Daoy (cell line): ENCODE measurements around the gene C16orf96. TPM values are rescaled to one million over a fixed set of nuclear protein-coding genes. Genes with fewer than 3 reads are reported as not detected.
A peak's percentile ranks its signal among the peaks of the same experiment; 100 is the strongest.

ENCODE experiments used
- DNase-seq: peaks from one replicate; pipeline ENCODE4 v3.0.0-alpha.2; 2015; ENCODE audit warnings: low read depth
- total RNA-seq: library from RNA; depleted of rRNA; stranded (reverse); fragments of >200 nt; shearing (Covaris generic); gene quantifications from 2 replicates; pipeline ENCODE4 v1.2.3, GENCODE V29; 2014; rRNA removed

Gene C16orf96
- not detected in 2 replicates for total RNA-seq

DNA sequence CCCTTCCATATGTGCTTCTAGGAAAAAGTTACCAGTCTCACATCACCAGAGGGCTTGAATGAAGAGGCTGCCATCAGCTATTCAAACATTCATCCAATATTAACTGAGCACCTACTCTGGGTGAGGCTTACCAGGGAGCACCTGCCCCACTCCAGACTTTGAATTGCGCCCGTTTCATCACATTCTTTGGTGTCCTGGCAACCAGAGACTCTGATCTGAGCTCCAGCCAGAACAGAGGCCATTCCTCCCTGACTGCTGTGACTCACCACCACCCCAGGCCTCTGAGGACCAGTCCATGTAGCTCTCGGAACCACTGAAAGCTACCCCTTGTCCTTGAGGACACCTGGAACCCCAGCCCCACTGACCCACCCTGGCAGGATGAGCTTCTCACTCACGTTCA lies at the start of gene C16orf96:
C16orf96 (plus strand) TSS at position 229 of the 400 bp plus-strand sequence; CDS start at position 379, 150 bp downstream.
- DNase-seq: no peak

DNA sequence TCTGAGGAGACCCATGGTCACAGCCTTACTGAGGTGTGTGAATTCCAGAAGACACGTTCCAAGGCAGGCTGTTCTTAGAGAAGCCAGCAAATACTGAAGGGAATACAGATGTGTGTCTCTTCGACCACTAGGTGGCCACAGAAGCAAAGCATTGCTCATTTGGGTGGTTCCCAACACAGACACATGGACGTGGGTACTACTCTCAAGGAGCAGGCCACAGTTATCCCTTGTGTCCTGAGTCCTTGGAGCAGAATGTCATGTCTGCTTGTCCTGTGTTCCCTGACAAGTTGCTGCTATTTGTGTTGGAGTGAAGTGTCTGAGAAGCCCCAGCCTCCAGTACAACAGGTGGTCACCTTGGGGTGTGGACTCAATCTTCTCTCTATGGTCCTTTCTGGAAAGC lies 49.7 kb upstream of the C16orf96 start:
- peak; percentile 55 for DNase-seq

DNA sequence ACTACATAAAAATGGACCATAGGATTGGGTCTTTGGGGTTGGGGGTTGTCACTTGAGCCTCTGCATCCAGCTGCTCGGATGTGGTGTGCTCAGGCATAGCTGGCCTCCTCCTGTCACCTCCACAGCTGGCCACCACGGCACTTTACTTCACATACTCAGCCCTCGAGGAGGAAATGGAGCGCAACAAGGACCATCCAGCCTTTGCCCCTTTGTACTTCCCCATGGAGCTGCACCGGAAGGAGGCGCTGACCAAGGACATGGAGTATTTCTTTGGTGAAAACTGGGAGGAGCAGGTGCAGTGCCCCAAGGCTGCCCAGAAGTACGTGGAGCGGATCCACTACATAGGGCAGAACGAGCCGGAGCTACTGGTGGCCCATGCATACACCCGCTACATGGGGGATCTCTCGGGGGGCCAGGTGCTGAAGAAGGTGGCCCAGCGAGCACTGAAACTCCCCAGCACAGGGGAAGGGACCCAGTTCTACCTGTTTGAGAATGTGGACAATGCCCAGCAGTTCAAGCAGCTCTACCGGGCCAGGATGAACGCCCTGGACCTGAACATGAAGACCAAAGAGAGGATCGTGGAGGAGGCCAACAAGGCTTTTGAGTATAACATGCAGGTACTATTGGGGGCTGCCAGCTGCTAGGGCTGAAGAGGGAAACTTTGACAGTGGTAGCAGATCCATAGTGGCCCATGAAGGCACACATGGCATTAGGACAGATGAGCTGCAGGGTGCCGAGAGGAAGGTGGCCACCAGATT lies 48.4 kb upstream of the C16orf96 start:
- no peak for DNase-seq

- DNase-seq: no peak
These were observed 47.3 kb upstream of the C16orf96 start for GRCh38 chr16:4508806-4509205.

GRCh38 chr16:4509420-4509819 lies 46.7 kb upstream of the C16orf96 start:
- no peak for DNase-seq

GRCh38 chr16:4510131-4510530 lies 46.0 kb upstream of the C16orf96 start:
- DNase-seq: no peak

DNA sequence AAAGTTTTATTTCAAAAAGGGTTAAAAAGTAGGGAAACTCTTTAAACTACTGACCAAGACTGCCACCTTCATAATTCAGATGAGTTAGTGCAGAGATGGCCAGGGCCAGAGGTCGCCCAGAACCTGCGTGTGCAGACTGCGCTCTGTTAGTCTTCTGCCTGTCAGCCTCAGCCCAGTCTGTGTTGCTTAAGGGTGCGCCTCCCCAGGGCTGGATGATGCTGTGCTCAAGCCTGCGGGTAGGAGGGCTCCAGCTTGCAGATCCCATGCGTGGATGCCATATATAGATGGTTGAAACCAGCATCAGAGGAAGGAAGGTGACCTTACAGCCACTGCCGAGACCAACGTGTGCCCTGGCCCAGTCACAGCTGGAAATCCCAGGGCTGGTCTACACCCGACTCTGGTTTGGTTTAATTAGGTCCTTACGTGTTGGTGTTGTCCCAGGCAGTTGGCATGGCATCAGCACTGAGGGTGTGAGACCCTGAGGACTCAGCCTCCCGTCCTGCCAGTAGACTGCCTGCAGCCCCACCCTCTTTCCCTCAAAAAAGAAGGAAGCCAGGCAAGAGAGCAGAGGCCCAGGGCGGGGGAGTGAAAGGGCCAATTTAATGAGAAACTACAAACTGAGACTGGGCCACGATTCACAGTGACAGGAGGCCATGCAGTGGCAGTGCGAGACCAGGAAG lies 45.3 kb upstream of the C16orf96 start:
- no peak for DNase-seq

GRCh38 chr16:4511441-4512082 lies 44.6 kb upstream of the C16orf96 start:
- DNase-seq: no peak

- DNase-seq: no peak
These were observed 43.7 kb upstream of the C16orf96 start for GRCh38 chr16:4512473-4512872.

DNA sequence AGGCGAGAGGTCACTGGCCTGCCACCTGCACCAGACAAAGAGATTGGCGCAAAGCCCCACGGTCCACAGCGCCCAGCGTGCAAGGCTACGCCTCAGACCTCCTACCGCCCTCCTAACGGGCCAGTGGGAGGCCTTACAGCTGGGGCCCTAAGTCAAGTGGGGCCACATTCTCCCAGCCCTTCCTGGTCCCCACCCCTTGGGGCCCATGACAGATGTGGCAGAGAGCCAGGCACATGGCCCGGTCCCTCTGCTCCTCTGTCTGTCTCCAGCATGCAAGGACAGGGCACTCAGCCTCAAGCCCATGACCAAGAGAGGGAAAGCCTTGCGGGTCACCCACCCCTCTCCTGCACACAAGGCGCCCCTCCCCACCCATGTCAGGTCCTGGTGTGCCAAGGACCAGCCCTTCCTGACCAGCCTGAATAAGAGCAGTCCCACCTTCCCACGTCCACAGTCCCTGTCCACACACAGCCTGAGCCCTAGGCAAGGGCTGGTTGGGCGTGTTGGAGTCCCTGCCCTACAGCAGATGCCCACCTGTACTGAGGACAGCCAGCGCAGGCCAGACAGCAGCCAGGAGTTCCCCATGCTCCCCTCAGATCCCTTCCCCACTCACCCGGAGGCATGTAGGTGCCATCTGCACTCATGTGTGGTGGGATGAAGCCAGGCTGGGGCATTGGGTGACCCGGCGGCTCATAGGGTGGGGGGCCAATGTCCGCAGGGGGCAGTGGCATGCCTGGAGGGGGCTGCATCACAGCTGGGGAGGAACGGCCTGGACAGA lies 42.9 kb upstream of the C16orf96 start:
- DNase-seq: no peak

DNA sequence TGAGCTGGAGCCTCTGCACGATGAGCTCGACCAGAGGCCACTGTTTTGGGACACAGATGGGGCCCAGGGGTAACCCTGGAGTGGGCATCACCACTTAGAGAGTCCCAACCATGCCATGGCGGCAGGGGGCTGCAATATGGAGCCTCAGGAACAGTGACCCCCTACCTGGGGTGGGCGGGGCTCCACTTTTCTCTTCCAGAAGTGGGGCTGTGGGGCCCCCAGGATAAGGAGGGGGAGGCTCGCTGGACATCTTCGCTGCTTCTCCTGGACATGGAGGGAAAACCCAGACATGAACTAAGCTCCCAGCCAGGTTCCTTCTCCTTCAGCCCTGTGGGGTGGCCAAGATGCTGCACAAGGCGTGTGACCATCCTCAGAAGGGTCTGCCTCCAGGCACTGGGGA lies 42.3 kb upstream of the C16orf96 start:
- DNase-seq: no peak

DNA sequence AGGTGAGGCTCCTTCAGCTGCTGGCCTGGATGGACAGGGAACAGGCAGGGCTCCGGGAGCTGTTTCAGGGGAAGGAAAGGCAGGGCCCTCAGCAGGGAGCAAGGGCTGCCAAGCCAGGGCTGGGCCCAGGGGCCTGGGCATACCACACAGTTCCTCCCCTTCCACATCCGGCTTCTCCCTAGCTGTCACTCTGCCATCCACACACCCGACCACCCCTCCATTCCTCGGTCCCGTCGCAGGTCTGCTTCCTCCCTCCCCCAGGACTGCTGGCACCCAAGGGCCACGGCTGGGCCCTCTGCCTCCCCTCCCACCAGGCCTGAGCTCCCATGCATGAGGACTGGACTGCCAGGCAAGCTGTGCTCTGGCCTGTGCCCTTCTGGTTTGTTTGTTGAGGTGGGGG lies 41.5 kb upstream of the C16orf96 start:
- no peak for DNase-seq

DNA sequence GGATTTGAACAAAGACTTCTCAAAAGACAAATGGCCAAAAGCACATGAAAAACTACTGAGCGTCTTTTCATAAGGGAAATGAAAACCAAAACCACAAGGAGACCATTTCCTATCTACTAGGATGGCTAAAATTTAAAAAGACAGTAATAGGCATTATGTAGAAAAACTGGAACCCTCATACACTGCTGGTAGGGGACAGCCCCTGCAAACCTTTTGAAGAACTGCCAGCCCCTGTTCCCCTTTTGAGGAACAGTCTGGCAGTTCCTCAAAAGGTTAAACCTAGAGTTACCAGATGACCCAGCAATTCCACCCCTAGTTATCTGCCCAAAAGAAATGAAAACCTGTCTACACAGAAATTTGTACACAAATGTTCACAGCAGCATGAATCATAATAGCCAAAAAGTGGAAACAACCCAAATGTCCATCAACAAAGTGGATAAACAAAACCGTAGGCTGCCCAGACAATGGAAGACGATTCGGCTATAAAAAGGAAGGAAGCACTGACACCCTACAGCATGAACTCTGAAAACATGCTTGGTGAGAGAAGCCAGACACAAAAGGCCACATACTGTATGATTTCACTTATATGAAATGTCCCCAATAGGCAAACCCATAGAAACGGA lies 40.4 kb upstream of the C16orf96 start:
- DNase-seq: no peak

DNA sequence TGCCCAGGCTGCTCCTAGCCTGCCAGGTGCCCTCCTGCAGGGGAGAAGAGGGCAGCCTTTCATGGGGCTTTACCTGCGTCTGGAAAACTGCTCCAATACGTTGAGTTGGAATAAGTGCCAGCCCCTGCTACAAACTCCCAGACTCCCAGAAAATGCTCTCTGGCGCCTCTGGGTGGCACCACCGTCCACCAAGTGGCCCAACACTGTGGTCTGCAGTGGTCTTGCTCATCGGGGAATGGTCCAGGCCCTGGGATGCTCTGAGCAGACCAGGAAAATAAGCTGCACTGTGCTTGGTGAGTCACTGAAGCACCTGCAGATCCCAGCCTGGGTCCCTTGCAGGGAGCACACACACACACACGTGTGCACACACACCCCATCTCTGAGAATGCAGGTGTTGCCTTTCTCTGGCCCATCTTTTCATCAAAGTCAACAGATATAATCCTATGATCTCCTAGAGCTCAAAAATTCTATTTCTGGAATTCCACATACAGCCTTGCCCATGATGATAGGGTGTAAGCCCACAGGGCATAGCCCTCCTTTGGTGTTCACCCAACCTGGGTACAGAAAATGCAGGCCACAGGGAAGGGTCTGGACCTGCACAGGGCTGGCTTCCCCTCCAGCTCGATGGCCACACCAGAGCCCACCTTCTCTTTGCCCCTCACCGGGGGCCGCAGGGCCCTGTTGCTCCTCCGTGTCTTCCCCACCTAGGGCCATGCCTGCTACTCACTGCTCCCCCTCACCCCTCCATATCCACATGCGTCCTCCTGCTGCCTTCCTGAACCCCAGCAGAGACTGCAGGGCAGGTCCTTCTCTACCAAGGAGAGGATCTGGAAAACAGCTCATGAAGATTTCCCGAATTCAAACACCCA lies 38.1 kb upstream of the C16orf96 start:
- DNase-seq: peak; percentile 50

- no peak for DNase-seq
These were observed 36.7 kb upstream of the C16orf96 start for GRCh38 chr16:4519274-4520058.

- DNase-seq: no peak
These were observed 35.2 kb upstream of the C16orf96 start for GRCh38 chr16:4520913-4521312.

- no peak for DNase-seq
These were observed 34.0 kb upstream of the C16orf96 start for GRCh38 chr16:4522051-4522581.

DNA sequence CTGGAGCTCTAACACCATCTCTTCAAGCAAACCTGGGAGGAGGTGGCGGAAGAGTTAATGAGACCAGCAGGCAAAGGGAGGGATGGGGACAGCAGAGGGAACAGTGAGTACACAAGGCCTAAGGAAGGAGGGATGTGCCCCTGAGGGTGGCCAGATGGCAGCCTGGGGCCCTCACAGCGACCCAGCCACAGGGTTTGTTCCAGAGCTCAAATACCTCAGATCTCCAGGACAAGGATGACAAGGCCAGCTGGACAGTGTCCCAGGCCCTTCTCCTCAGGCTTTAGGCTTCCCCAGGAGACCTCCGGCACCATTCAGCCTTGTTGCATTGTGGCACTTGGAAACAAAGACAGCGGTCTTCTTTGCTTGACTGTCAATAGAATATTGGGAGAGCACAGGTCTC lies 32.5 kb upstream of the C16orf96 start:
- DNase-seq: no peak

GRCh38 chr16:4524571-4524970 lies 31.6 kb upstream of the C16orf96 start:
- DNase-seq: no peak

- no peak for DNase-seq
These were observed 31.1 kb upstream of the C16orf96 start for GRCh38 chr16:4525069-4525468.
